PC-9 (cell line): ENCODE data around the gene RELA.

Experiments
- CTCF ChIP-seq: fragments of 200-600 bp; sonication (generic); conservative IDR thresholded peaks from 2 replicates; pipeline ENCODE4 v1.6.1; 2017; ENCODE audit warnings: mixed run types, antibody characterized with exemption, mild to moderate bottlenecking, moderate library complexity
- EZH2 ChIP-seq: fragments of 200-600 bp; sonication (generic); IDR thresholded peaks from 2 replicates; pipeline ENCODE4 v1.8.0; 2017; ENCODE audit warnings: antibody characterized with exemption, low read depth

- no peak for TF ChIP-seq CTCF
- TF ChIP-seq EZH2 = no peak
Observed at GRCh38 chr11:65672180-65672860, 9.6 kb upstream of the RELA start.
